Smooth muscle cell (in vitro differentiated cells): Measurements from ENCODE around the gene ANKRD11. TPM values are rescaled to one million over a fixed set of nuclear protein-coding genes. Genes with fewer than 3 reads are reported as not detected.

ENCODE experiments used
- DNase-seq: peaks from one replicate; lab custom pipeline; 2025; ENCODE audit not compliant: unreplicated experiment; lab: John Stamatoyannopoulos, UW
- H2AFZ ChIP-seq: fragments of 200-600 bp; sonication (generic); 2 replicates; pipeline ENCODE4 v1.6.0; 2016; ENCODE audit warnings: antibody characterized with exemption, low read depth, mild to moderate bottlenecking
- H3F3A ChIP-seq: fragments of 200-600 bp; sonication (generic); 2 replicates; pipeline ENCODE4 v1.6.0; 2017; ENCODE audit warnings: antibody characterized with exemption, low read depth
- H3K27ac ChIP-seq: fragments of 200-600 bp; sonication (generic); 2 replicates; pipeline ENCODE4 v1.5.1; 2016; ENCODE audit warnings: low read depth, mild to moderate bottlenecking
- H3K27me3 ChIP-seq: fragments of 200-600 bp; sonication (generic); 2 replicates; pipeline ENCODE4 v1.6.1; 2016; ENCODE audit warnings: low read depth, mild to moderate bottlenecking
- H3K36me3 ChIP-seq: fragments of 200-600 bp; sonication (generic); 2 replicates; pipeline ENCODE4 v1.5.1; 2016; ENCODE audit warnings: low read depth
- H3K4me1 ChIP-seq: fragments of 200-600 bp; sonication (generic); 2 replicates; pipeline ENCODE4 v1.5.1; 2016; ENCODE audit warnings: low read depth
- H3K4me2 ChIP-seq: fragments of 200-600 bp; sonication (generic); 2 replicates; pipeline ENCODE4 v1.6.0; 2016; ENCODE audit warnings: mild to moderate bottlenecking
- H3K4me3 ChIP-seq: fragments of 200-600 bp; sonication (generic); 2 replicates; pipeline ENCODE4 v1.5.1; 2016; ENCODE audit warnings: mild to moderate bottlenecking
- H3K79me2 ChIP-seq: fragments of 200-600 bp; sonication (generic); 2 replicates; pipeline ENCODE4 v1.6.0; 2016; ENCODE audit warnings: low read depth, mild to moderate bottlenecking
- H3K9ac ChIP-seq: fragments of 200-600 bp; sonication (generic); 2 replicates; pipeline ENCODE4 v1.6.0; 2016; ENCODE audit warnings: low read depth
- H3K9me3 ChIP-seq: fragments of 200-600 bp; sonication (generic); replicated peaks from 2 replicates; pipeline ENCODE4 v1.5.1; 2016; ENCODE audit warnings: low read depth
- H4K20me1 ChIP-seq: fragments of 200-600 bp; sonication (generic); 2 replicates; pipeline ENCODE4 v1.6.0; 2016; ENCODE audit warnings: low read depth
- CTCF ChIP-seq: fragments of 200-600 bp; sonication (generic); IDR thresholded peaks from 2 replicates; pipeline ENCODE4 v1.5.1; 2017; ENCODE audit warnings: borderline replicate concordance, mild to moderate bottlenecking, antibody characterized with exemption; ENCODE audit not compliant: insufficient read depth, poor library complexity, severe bottlenecking
- WGBS: methylation state at CpG from one replicate; pipeline ENCODE4 v1.1.7; 2016; ENCODE audit warnings: low lambda C conversion rate; 5-methylcytosine and 5-hydroxymethylcytosine counted together
- polyA plus RNA-seq: library from polyadenylated mRNA; unstranded; fragments of >200 nt; fragmentation: Nextera tagmentation; extraction: Ambion mirVana; gene quantifications from 2 replicates; pipeline ENCODE4 v1.2.1, GENCODE V29; 2016
- total RNA-seq: library from RNA; depleted of rRNA; stranded (reverse); fragments of >200 nt; gene quantifications from 2 replicates; pipeline ENCODE4 v1.2.3, GENCODE V29; 2014

Gene ANKRD11
- total and polyA plus RNA-seq, 2 experiments from 2014 or later, result 31.5 to 105 TPM

GRCh38 chr16:89485701-89486246 is 4.6 kb downstream of the ANKRD11 start:
- peaks cover 92% of the 10 kb centered on the region for H3K79me2 ChIP-seq
- peaks cover 47% of the 10 kb centered on the region for H3K4me1 ChIP-seq
- no peak overlapping the region for H2AFZ ChIP-seq
- H3K9ac ChIP-seq, result peak overlapping the region; percentile 37
- H3K27me3 ChIP-seq, result no peaks in the 10 kb centered on the region
- TF ChIP-seq CTCF, result no peak
- H3K27ac ChIP-seq, result peak overlapping the region; percentile 82
- H3K4me2 ChIP-seq, result peak overlapping the region; percentile 63
- WGBS, result 35% methylated on average over 4 of the region's 4 CpGs
- no peak for DNase-seq
- no peaks in the 10 kb centered on the region for H3K9me3 ChIP-seq
- H3K36me3 ChIP-seq, result no peaks in the 10 kb centered on the region
- peaks cover 32% of the 10 kb centered on the region for H3F3A ChIP-seq
- H3K4me3 ChIP-seq, result no peak overlapping the region
- H4K20me1 ChIP-seq, result peaks cover 86% of the 10 kb centered on the region

- H3K9ac ChIP-seq, result no peak overlapping the region
- peaks cover 32% of the 10 kb centered on the region for H3F3A ChIP-seq
- H2AFZ ChIP-seq, result no peak overlapping the region
- no peaks in the 10 kb centered on the region for H3K9me3 ChIP-seq
- H4K20me1 ChIP-seq, result peaks cover 93% of the 10 kb centered on the region
- H3K27ac ChIP-seq, result peak overlapping the region; percentile 82
- H3K79me2 ChIP-seq, result peaks cover 99% of the 10 kb centered on the region
- peak overlapping the region; percentile 72 for H3K4me2 ChIP-seq
- WGBS, result 71% methylated on average over 11 of the region's 11 CpGs
- no peak overlapping the region for H3K4me3 ChIP-seq
- no peaks in the 10 kb centered on the region for H3K27me3 ChIP-seq
- H3K36me3 ChIP-seq, result no peaks in the 10 kb centered on the region
- peaks cover 47% of the 10 kb centered on the region for H3K4me1 ChIP-seq
- DNase-seq, result no peak
- no peak for TF ChIP-seq CTCF
Measured at GRCh38 chr16:89484923-89485679, 5.3 kb downstream of the ANKRD11 start.

- no peak for DNase-seq
- no peaks in the 10 kb centered on the region for H3K27me3 ChIP-seq
- no peak for TF ChIP-seq CTCF
- H3K27ac ChIP-seq, result peak overlapping the region; percentile 82
- H3F3A ChIP-seq, result peaks cover 32% of the 10 kb centered on the region
- H4K20me1 ChIP-seq, result peaks cover 100% of the 10 kb centered on the region
- H3K9ac ChIP-seq, result no peak overlapping the region
- H2AFZ ChIP-seq, result no peak overlapping the region
- H3K36me3 ChIP-seq, result no peaks in the 10 kb centered on the region
- peaks cover 50% of the 10 kb centered on the region for H3K4me1 ChIP-seq
- peak overlapping the region; percentile 72 for H3K4me2 ChIP-seq
- no peak overlapping the region for H3K4me3 ChIP-seq
- peaks cover 100% of the 10 kb centered on the region for H3K79me2 ChIP-seq
- no peaks in the 10 kb centered on the region for H3K9me3 ChIP-seq
- 49% methylated on average over 5 of the region's 5 CpGs for WGBS
Measured at GRCh38 chr16:89484041-89484501, 6.3 kb downstream of the ANKRD11 start.
